NB4 (cell line): ENCODE results near the gene CHPF2.

Experiments used
- MYC ChIP-seq: IDR thresholded peaks from 2 replicates; pipeline ENCODE4 v1.6.1; 2011; ENCODE audit warnings: low read depth, low read length
- POLR2A ChIP-seq: IDR thresholded peaks from 2 replicates; pipeline ENCODE4 v1.6.1; 2011; ENCODE audit warnings: mild to moderate bottlenecking; ENCODE audit not compliant: insufficient read length; ENCODE audit errors: extremely low read depth
- TF ChIP-seq, protein P1 (sequence below): IDR thresholded peaks from one replicate; pipeline ENCODE4 v1.5.1; 2012; ENCODE audit warnings: low read depth, low read length

DNA sequence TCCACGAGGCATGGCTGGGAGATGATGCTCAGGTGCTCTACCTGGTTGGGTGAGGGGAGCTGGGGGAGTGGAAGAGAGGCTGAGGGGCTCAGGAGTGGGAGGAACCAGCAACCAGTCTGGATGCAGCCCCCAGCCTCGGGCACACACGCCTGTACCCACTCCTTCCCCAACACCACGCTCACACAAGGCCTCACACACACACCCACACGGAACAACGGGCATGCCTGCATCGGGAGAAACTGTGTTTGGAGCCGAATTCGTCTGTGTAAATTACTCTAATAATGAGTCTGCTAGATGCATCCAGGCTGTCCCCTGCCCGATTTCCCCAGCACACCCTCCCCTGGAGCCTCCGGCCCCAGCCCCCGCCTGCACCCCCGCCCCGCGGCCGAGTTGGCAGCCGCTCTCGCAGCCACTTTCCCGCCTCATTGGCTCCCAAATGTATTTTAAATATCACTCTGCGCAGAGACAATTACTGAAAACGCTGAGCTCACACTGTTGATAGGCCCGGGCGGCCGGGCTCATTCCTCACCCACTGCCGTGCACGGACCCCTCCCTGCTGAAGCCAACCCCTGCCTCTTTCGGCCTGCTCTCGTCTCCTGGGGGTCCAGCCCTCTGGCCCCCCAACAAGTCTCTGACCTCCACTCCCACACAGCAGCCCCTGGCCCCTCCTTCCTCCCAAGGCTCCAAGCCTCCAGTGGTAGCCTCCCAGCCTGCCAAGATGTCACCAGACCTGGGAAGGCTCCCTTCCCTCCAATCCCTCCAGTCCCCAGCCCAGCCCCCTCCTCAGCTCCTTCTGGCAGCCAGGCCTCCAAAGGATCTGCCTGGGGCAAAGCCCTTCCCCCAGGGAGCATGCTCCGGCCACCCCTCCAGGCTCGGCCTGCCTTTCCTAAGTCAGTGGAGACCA, 33.1 kb upstream of the CHPF2 start:
- TF ChIP-seq, protein P1, sequence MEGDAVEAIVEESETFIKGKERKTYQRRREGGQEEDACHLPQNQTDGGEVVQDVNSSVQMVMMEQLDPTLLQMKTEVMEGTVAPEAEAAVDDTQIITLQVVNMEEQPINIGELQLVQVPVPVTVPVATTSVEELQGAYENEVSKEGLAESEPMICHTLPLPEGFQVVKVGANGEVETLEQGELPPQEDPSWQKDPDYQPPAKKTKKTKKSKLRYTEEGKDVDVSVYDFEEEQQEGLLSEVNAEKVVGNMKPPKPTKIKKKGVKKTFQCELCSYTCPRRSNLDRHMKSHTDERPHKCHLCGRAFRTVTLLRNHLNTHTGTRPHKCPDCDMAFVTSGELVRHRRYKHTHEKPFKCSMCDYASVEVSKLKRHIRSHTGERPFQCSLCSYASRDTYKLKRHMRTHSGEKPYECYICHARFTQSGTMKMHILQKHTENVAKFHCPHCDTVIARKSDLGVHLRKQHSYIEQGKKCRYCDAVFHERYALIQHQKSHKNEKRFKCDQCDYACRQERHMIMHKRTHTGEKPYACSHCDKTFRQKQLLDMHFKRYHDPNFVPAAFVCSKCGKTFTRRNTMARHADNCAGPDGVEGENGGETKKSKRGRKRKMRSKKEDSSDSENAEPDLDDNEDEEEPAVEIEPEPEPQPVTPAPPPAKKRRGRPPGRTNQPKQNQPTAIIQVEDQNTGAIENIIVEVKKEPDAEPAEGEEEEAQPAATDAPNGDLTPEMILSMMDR, result no peak
- TF ChIP-seq POLR2A (no peak), MYC (no peak)
